Endothelial cell of umbilical vein (primary cell): Measurements from ENCODE around the gene TARM1. TPM values are rescaled to one million over a fixed set of nuclear protein-coding genes. Genes with fewer than 3 reads are reported as not detected.

ENCODE experiments used
- BruUV-seq: library from RNA; stranded (reverse); fragments of 400-500 nt; replicated peaks from 2 replicates; lab custom pipeline; 2021; lab: Mats Ljungman, UMichigan
- CTCF ChIA-PET: fragments of 300-600, 350-600 bp; sonication (Branson Sonifier 250); formaldehyde crosslinking; loops from one replicate; lab custom pipeline; 2021; ENCODE audit warnings: antibody characterized with exemption, inconsistent platforms; lab: Charles Lee
- POLR2A ChIA-PET: fragments of 300-600, 350-600 bp; sonication (Branson Sonifier 250); formaldehyde crosslinking; loops from one replicate; lab custom pipeline; 2021; ENCODE audit warnings: antibody characterized with exemption, inconsistent platforms; lab: Charles Lee
- DNase-seq: peaks from one replicate; pipeline ENCODE4 v3.0.0-alpha.2; 2011; ENCODE audit warnings: low read depth, low spot score
- FAIRE-seq: peaks from 2 replicates; lab custom pipeline; 2011; peaks lifted over from hg19 to GRCh38; lab: Jason Lieb, UNC
- H2AFZ ChIP-seq: 2 replicates; pipeline ENCODE4 v1.6.0; 2012; ENCODE audit warnings: low read depth, low read length, control low read depth, inconsistent platforms
- H3K27ac ChIP-seq: 2 replicates; pipeline ENCODE4 v1.5.1; 2011; ENCODE audit warnings: low read depth, mild to moderate bottlenecking, control low read depth, low read length, moderate library complexity; ENCODE audit not compliant: insufficient read depth
- H3K27me3 ChIP-seq, 2 experiments: 2 replicates each; pipeline versions ENCODE4 v1.6.0 to v1.6.1; 2011; ENCODE audit warnings: low read length in 2 of 2, mixed read lengths in 1 of 2; ENCODE audit not compliant: control insufficient read depth in 2 of 2, insufficient read depth in 2 of 2
- H3K36me3 ChIP-seq, 2 experiments: 2 replicates in 1 of 2; 3 replicates in 1 of 2; pipeline ENCODE4 v1.5.1; 2011; ENCODE audit warnings: low read length in 2 of 2, mild to moderate bottlenecking in 1 of 2, moderate library complexity in 1 of 2; ENCODE audit not compliant: control insufficient read depth in 2 of 2, insufficient read depth in 2 of 2; ENCODE audit errors: extremely low read depth in 1 of 2
- H3K4me1 ChIP-seq: 3 replicates; pipeline ENCODE4 v1.5.1; 2011; ENCODE audit warnings: mild to moderate bottlenecking, low read length; ENCODE audit not compliant: control insufficient read depth, insufficient read depth; ENCODE audit errors: extremely low read depth
- H3K4me2 ChIP-seq: 2 replicates; pipeline ENCODE4 v1.6.1; 2011; ENCODE audit warnings: low read length, control low read depth, mixed read lengths; ENCODE audit not compliant: insufficient read depth
- H3K4me3 ChIP-seq, 3 experiments: fragments of 200-600 bp in 1 of 3; sonication (generic), shearing (Covaris generic) in 1 of 3; replicated peaks in 1 of 3; 2 replicates each; pipeline ENCODE4 v1.5.1; 2011 to 2016; ENCODE audit warnings: control low read depth in 3 of 3, low read length in 3 of 3, mild to moderate bottlenecking in 2 of 3, inconsistent platforms in 1 of 3, low read depth in 1 of 3, moderate library complexity in 1 of 3; ENCODE audit not compliant: insufficient read depth in 1 of 3
- H3K79me2 ChIP-seq: 2 replicates; pipeline ENCODE4 v1.6.0; 2012; ENCODE audit warnings: low read length, inconsistent platforms; ENCODE audit not compliant: control insufficient read depth, insufficient read depth
- H3K9ac ChIP-seq: replicated peaks from 2 replicates; pipeline ENCODE3; 2011; ENCODE audit warnings: low read length, control low read depth; ENCODE audit not compliant: insufficient read depth; ENCODE audit errors: extremely low read depth
- H3K9me1 ChIP-seq: replicated peaks from 3 replicates; pipeline ENCODE4 v1.6.0; 2011; ENCODE audit warnings: mild to moderate bottlenecking, low read length; ENCODE audit not compliant: control insufficient read depth, insufficient read depth; ENCODE audit errors: extremely low read depth
- H3K9me3 ChIP-seq: replicated peaks from 2 replicates; pipeline ENCODE4 v1.5.1; 2012; ENCODE audit warnings: low read length, inconsistent platforms; ENCODE audit not compliant: control insufficient read depth, insufficient read depth
- H4K20me1 ChIP-seq: replicated peaks from 2 replicates; pipeline ENCODE3; 2011; ENCODE audit warnings: mild to moderate bottlenecking, low read length; ENCODE audit not compliant: control insufficient read depth, insufficient read depth; ENCODE audit errors: extremely low read depth
- CTCF ChIP-seq, 2 donors: IDR thresholded peaks; 1 replicate in 1 of 2; 2 replicates in 1 of 2; pipeline ENCODE4 v1.5.1; 2011; ENCODE audit warnings: low read length in 2 of 2, mild to moderate bottlenecking in 2 of 2, moderate library complexity in 2 of 2, control low read depth in 1 of 2, inconsistent platforms in 1 of 2, low read depth in 1 of 2; ENCODE audit not compliant: insufficient read depth in 1 of 2; ENCODE audit errors: extremely low read depth in 1 of 2
- EZH2 ChIP-seq: IDR thresholded peaks from 2 replicates; pipeline ENCODE4 v1.6.1; 2012; ENCODE audit warnings: borderline replicate concordance, low read depth, mild to moderate bottlenecking, moderate library complexity, low read length, inconsistent platforms; ENCODE audit not compliant: severe bottlenecking
- GATA2 ChIP-seq: IDR thresholded peaks from 2 replicates; pipeline ENCODE4 v1.7.0; 2011; ENCODE audit warnings: low read depth, mild to moderate bottlenecking, moderate library complexity, mixed read lengths, low read length; ENCODE audit not compliant: insufficient read length, insufficient read depth
- MYC ChIP-seq: IDR thresholded peaks from one replicate; pipeline ENCODE4 v1.6.1; 2011; ENCODE audit warnings: mild to moderate bottlenecking, low read depth, low read length
- POLR2A ChIP-seq: IDR thresholded peaks from 2 replicates; pipeline ENCODE4 v1.6.1; 2012; ENCODE audit warnings: low read depth, mild to moderate bottlenecking, control low read depth, low read length
- POLR2AphosphoS5 ChIP-seq: IDR thresholded peaks from 2 replicates; pipeline ENCODE4 v1.6.1; 2012; ENCODE audit warnings: low read depth, mild to moderate bottlenecking, control low read depth, low read length, moderate library complexity; ENCODE audit not compliant: insufficient read depth
- dilution Hi-C: fragments of 300-500 bp; cut with MboI; formaldehyde crosslinking; loops from one replicate; pipeline ENCODE4 v1.15.0; 2019; ENCODE audit warnings: low sequenced_read_pairs; ENCODE audit not compliant: extremely low pct_ligation_motif_present
- intact Hi-C: fragments of 100-400 bp; cut with micrococcal nuclease; formaldehyde crosslinking; loops from one replicate; pipeline ENCODE4 v1.10.0; 2022
- polyA plus RNA-seq, 4 experiments: library from polyadenylated mRNA; depleted of rRNA in 3 of 4; stranded (reverse) in 3 of 4; unstranded in 1 of 4; fragments of >200 nt; gene quantifications; 2 replicates each; pipeline versions ENCODE4 v1.2.1 to v1.2.3, GENCODE V29; 2011 to 2012; ENCODE audit warnings: missing spikeins in 1 of 4
- total RNA-seq: library from RNA; stranded (reverse); gene quantifications from 2 replicates; pipeline ENCODE4 v1.2.3, GENCODE V29; 2021

The TARM1 gene
- total and polyA plus RNA-seq, 2 donors (not counting 3 experiments of a cell fraction or from before 2014, with no cell fraction given): not detected

GRCh38 chr19:54115109-54116063 is 34.2 kb upstream of the TARM1 start, which contains the start of the genes PRPF31 and TFPT:
TSS of gene PRPF31 (plus strand) at chr19:54115754. CDS start at chr19:54118279, 2,525 bp downstream.
TSS of gene TFPT (minus strand) at chr19:54115657. CDS start at chr19:54115269, 388 bp downstream.
- H3K36me3 ChIP-seq: peaks cover 7 to 13% of the 10 kb centered on the region in 2 experiments
- BruUV-seq: TSS peak; percentile 61
- peak within 1 kb of the TSS; percentile 51 to 81 (median 68) for H3K4me3 ChIP-seq
- H3K27ac ChIP-seq: peak within 1 kb of the TSS; percentile 73
- no peaks in the 10 kb centered on the region for H4K20me1 ChIP-seq
- CTCF ChIA-PET: interaction anchor here (0.7 to 1.7 kb wide), 6 partner anchors 8 to 307 kb away, joined by 3 to 5 read pairs (median 4); partner anchors contain the start of gene CNOT3
- intact Hi-C loops (loop anchor here (1.0 to 5.0 kb wide), 4 partner anchors 13 to 133 kb away; partner anchors contain the start of genes CNOT3, LENG1 and NDUFA3), dilution Hi-C loops (no loop called here)
- no peaks in the 10 kb centered on the region for H3K9me1 ChIP-seq
- POLR2A ChIA-PET: interaction anchor here (0.7 to 2.1 kb wide), 4 partner anchors 8 to 86 kb away, joined by 3 to 13 read pairs (median 4); partner anchors contain the start of genes CNOT3 and MBOAT7
- no peaks in the 10 kb centered on the region for H3K27me3 ChIP-seq
- H2AFZ ChIP-seq: peak within 1 kb of the TSS; percentile 70
- H3K79me2 ChIP-seq: peaks cover 17% of the 10 kb centered on the region
- peak within 1 kb of the TSS; percentile 82 for H3K9ac ChIP-seq
- peaks cover 7% of the 10 kb centered on the region for H3K4me1 ChIP-seq
- TF ChIP-seq POLR2AphosphoS5 (peak; percentile 64), CTCF (IDR thresholded peaks at IDR 0.05; ENCODE audit: extremely low read depth in 1 of 2, insufficient read depth in 1 of 2, low read depth in 1 of 2, low read length in 2 of 2) (no peak), MYC (peak; percentile 39), POLR2A (peak; percentile 71), EZH2 (no peak), GATA2 (no peak)
- H3K9me3 ChIP-seq: no peaks in the 10 kb centered on the region
- FAIRE-seq: peak; percentile 97
- peak within 1 kb of the TSS; percentile 84 for H3K4me2 ChIP-seq
- peak; percentile 98 for DNase-seq
